ENCODE data around the gene PHEX. TPM values are rescaled to one million over a fixed set of nuclear protein-coding genes. Genes with fewer than 3 reads are reported as not detected.

PHEX gene
- polyA plus RNA-seq, 1 donor from 2014 or later, result 0.59 TPM

DNA sequence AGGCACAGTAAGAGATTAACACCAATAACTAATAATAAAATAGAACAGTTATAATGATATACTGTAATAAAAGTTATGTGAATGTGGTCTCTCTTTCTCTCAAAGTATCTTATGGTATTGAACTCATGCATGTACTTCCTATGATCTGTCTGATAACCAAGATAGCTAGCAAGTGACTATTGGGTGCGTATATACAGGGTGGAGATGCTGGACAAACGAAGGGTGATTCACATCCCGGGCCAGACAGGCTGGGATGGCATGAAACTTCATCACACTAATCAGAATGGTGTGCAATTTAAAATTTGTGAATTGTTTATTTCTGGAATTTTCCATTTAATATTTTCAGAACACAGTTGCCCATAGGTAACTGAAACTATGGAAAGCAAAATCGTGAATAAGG, 96.8 kb downstream of the PHEX start:
- H3K4me2 ChIP-seq (ENCODE audit: low read length), result no peak overlapping the region
- no peak overlapping the region for H3K9ac ChIP-seq (ENCODE audit: low read length)
- no peak overlapping the region for H2AFZ ChIP-seq (ENCODE audit: low read depth, low read length)
- H3K9me3 ChIP-seq (ENCODE audit: low read length), result no peaks in the 10 kb centered on the region
- no peaks in the 10 kb centered on the region for H3K79me2 ChIP-seq (replicated peaks; ENCODE audit: insufficient read depth, low read length)
- H3F3A ChIP-seq (ENCODE audit: insufficient read depth, low read length, poor library complexity, severe bottlenecking), result no peaks in the 10 kb centered on the region
- H4K20me1 ChIP-seq (ENCODE audit: insufficient read depth), result no peaks in the 10 kb centered on the region
- H3K4me3 ChIP-seq (ENCODE audit: low read length), result no peak overlapping the region
- no peaks in the 10 kb centered on the region for H3K27me3 ChIP-seq (ENCODE audit: insufficient read depth, low read depth, low read length)
- TF ChIP-seq TAF1 (IDR thresholded peaks at IDR 0.05; ENCODE audit: low read depth), result no peak
- TF ChIP-seq, protein P1, sequence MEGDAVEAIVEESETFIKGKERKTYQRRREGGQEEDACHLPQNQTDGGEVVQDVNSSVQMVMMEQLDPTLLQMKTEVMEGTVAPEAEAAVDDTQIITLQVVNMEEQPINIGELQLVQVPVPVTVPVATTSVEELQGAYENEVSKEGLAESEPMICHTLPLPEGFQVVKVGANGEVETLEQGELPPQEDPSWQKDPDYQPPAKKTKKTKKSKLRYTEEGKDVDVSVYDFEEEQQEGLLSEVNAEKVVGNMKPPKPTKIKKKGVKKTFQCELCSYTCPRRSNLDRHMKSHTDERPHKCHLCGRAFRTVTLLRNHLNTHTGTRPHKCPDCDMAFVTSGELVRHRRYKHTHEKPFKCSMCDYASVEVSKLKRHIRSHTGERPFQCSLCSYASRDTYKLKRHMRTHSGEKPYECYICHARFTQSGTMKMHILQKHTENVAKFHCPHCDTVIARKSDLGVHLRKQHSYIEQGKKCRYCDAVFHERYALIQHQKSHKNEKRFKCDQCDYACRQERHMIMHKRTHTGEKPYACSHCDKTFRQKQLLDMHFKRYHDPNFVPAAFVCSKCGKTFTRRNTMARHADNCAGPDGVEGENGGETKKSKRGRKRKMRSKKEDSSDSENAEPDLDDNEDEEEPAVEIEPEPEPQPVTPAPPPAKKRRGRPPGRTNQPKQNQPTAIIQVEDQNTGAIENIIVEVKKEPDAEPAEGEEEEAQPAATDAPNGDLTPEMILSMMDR (IDR thresholded peaks at IDR 0.05; ENCODE audit: poor library complexity, severe bottlenecking), result no peak
- TF ChIP-seq SMC3 (conservative IDR thresholded peaks at IDR 0.05; ENCODE audit: poor library complexity), result no peak
- no peak for TF ChIP-seq POLR2AphosphoS5 (IDR thresholded peaks at IDR 0.05)
- TF ChIP-seq MXI1 (conservative IDR thresholded peaks at IDR 0.05; ENCODE audit: poor library complexity, severe bottlenecking), result no peak
- TF ChIP-seq EZH2 (IDR thresholded peaks at IDR 0.05; ENCODE audit: borderline replicate concordance, insufficient read depth, low read length, poor library complexity, severe bottlenecking), result no peak
- no peak for TF ChIP-seq EP300 (conservative IDR thresholded peaks at IDR 0.05; ENCODE audit: poor library complexity, severe bottlenecking)
- TF ChIP-seq, protein P2, sequence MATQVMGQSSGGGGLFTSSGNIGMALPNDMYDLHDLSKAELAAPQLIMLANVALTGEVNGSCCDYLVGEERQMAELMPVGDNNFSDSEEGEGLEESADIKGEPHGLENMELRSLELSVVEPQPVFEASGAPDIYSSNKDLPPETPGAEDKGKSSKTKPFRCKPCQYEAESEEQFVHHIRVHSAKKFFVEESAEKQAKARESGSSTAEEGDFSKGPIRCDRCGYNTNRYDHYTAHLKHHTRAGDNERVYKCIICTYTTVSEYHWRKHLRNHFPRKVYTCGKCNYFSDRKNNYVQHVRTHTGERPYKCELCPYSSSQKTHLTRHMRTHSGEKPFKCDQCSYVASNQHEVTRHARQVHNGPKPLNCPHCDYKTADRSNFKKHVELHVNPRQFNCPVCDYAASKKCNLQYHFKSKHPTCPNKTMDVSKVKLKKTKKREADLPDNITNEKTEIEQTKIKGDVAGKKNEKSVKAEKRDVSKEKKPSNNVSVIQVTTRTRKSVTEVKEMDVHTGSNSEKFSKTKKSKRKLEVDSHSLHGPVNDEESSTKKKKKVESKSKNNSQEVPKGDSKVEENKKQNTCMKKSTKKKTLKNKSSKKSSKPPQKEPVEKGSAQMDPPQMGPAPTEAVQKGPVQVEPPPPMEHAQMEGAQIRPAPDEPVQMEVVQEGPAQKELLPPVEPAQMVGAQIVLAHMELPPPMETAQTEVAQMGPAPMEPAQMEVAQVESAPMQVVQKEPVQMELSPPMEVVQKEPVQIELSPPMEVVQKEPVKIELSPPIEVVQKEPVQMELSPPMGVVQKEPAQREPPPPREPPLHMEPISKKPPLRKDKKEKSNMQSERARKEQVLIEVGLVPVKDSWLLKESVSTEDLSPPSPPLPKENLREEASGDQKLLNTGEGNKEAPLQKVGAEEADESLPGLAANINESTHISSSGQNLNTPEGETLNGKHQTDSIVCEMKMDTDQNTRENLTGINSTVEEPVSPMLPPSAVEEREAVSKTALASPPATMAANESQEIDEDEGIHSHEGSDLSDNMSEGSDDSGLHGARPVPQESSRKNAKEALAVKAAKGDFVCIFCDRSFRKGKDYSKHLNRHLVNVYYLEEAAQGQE (IDR thresholded peaks at IDR 0.05; ENCODE audit: borderline replicate concordance), result no peak
- no peak for TF ChIP-seq RAD21 (conservative IDR thresholded peaks at IDR 0.05)
- H3K9me2 ChIP-seq (ENCODE audit: insufficient read depth, low read length), result no peaks in the 10 kb centered on the region
- no peaks in the 10 kb centered on the region for H3K36me3 ChIP-seq (ENCODE audit: insufficient read depth, low read length)
- no peak overlapping the region for H3K27ac ChIP-seq (ENCODE audit: low read length)

DNA sequence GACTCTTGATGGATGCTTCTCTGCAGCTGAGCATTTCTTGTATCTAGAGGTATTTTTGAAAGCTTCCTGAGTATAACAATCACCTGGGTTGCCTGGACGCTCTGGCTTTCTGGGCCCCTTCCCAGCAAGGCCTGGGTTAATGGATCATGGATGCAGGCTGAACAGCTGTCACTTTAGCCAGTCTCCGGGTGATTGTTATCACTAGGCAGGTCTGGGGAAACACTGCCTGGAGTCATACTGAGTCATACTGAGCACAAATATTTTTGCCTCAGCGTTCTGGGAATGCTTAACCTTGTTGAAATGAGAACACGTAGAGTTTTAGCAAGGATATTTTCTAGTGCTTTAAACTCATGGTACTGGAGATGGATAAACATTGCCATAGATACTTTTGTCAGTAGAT, 102.6 kb downstream of the PHEX start:
- no peak overlapping the region for H3K27ac ChIP-seq (ENCODE audit: low read length)
- H3K36me3 ChIP-seq (ENCODE audit: insufficient read depth, low read length), result no peaks in the 10 kb centered on the region
- TF ChIP-seq EP300 (conservative IDR thresholded peaks at IDR 0.05; ENCODE audit: poor library complexity, severe bottlenecking) (no peak), MXI1 (conservative IDR thresholded peaks at IDR 0.05; ENCODE audit: poor library complexity, severe bottlenecking) (no peak), SMC3 (conservative IDR thresholded peaks at IDR 0.05; ENCODE audit: poor library complexity) (no peak), RAD21 (conservative IDR thresholded peaks at IDR 0.05) (no peak), TAF1 (IDR thresholded peaks at IDR 0.05; ENCODE audit: low read depth) (no peak), POLR2AphosphoS5 (IDR thresholded peaks at IDR 0.05) (no peak), EZH2 (IDR thresholded peaks at IDR 0.05; ENCODE audit: borderline replicate concordance, insufficient read depth, low read length, poor library complexity, severe bottlenecking) (no peak)
- TF ChIP-seq, protein P2 (IDR thresholded peaks at IDR 0.05; ENCODE audit: borderline replicate concordance), result no peak
- TF ChIP-seq, protein P1 (IDR thresholded peaks at IDR 0.05; ENCODE audit: poor library complexity, severe bottlenecking), result no peak
- H4K20me1 ChIP-seq (ENCODE audit: insufficient read depth), result no peaks in the 10 kb centered on the region
- H3K4me3 ChIP-seq (ENCODE audit: low read length), result no peak overlapping the region
- H3K79me2 ChIP-seq (replicated peaks; ENCODE audit: insufficient read depth, low read length), result no peaks in the 10 kb centered on the region
- H3K9me3 ChIP-seq (ENCODE audit: low read length), result no peaks in the 10 kb centered on the region
- no peaks in the 10 kb centered on the region for H3K27me3 ChIP-seq (ENCODE audit: insufficient read depth, low read depth, low read length)
- H3K4me2 ChIP-seq (ENCODE audit: low read length), result no peak overlapping the region
- H2AFZ ChIP-seq (ENCODE audit: low read depth, low read length), result no peak overlapping the region
- H3K9me2 ChIP-seq (ENCODE audit: insufficient read depth, low read length), result no peaks in the 10 kb centered on the region
- no peak overlapping the region for H3K9ac ChIP-seq (ENCODE audit: low read length)
- H3F3A ChIP-seq (ENCODE audit: insufficient read depth, low read length, poor library complexity, severe bottlenecking), result no peaks in the 10 kb centered on the region
